Gastrocnemius medialis (tissue), 4 donors: ENCODE results near the gene ATP6V0E2. TPM values are rescaled to one million over a fixed set of nuclear protein-coding genes. Genes with fewer than 3 reads are reported as not detected.

ENCODE experiments used
- ATAC-seq, 2 donors: fragments of 150-250 bp; one replicate each; pipeline ENCODE4 v1.9.1; 2016
- DNase-seq, 2 donors: peaks; one replicate each; pipeline ENCODE4 v3.0.0-alpha.2; 2019
- H3K27ac ChIP-seq, 4 donors: fragments of 200-600 bp; sonication (generic); 1 replicate in 1 of 4; 2 replicates in 3 of 4; pipeline ENCODE4 v1.5.1; 2016 to 2018; ENCODE audit warnings: mild to moderate bottlenecking in 2 of 4, moderate library complexity in 1 of 4
- H3K27me3 ChIP-seq, 3 donors: fragments of 200-600 bp; sonication (generic) in 2 of 3; 1 replicate in 1 of 3; 2 replicates in 2 of 3; pipeline versions ENCODE4 v1.5.1 to v1.6.0; 2016 to 2019; ENCODE audit warnings: mild to moderate bottlenecking in 1 of 3, moderate library complexity in 1 of 3
- H3K36me3 ChIP-seq, 2 donors: fragments of 200-600 bp; sonication (generic) in 1 of 2; one replicate each; pipeline ENCODE4 v1.5.1; 2017 to 2018
- H3K4me1 ChIP-seq, 2 donors: fragments of 200-600 bp; sonication (generic) in 1 of 2; one replicate each; pipeline ENCODE4 v1.5.1; 2016 to 2017; ENCODE audit warnings: mild to moderate bottlenecking in 2 of 2
- H3K4me3 ChIP-seq, 4 donors: fragments of 200-600 bp; sonication (generic) in 3 of 4; 1 replicate in 1 of 4; 2 replicates in 3 of 4; pipeline ENCODE4 v1.5.1; 2016 to 2019; ENCODE audit warnings: mild to moderate bottlenecking in 2 of 4
- H3K9me3 ChIP-seq, 3 donors: fragments of 200-600 bp; sonication (generic) in 2 of 3; 1 replicate in 1 of 3; 2 replicates in 2 of 3; pipeline ENCODE4 v1.5.1; 2016 to 2019
- POLR2A ChIP-seq, 2 donors: fragments of 450-650 bp; IDR thresholded peaks; one replicate each; pipeline ENCODE4 v1.6.1; 2017; ENCODE audit warnings: antibody characterized with exemption in 2 of 2, mild to moderate bottlenecking in 2 of 2, moderate library complexity in 2 of 2
- in situ Hi-C, 4 donors: fragments of 200-750 bp; cut with MboI; loops; one replicate each; pipeline versions ENCODE4 v1.15.0 to v1.8.0; 2017; ENCODE audit warnings: low sequenced_read_pairs in 4 of 4
- intact Hi-C: fragments of 100-400 bp; cut with DNase I; formaldehyde crosslinking; loops from one replicate; pipeline ENCODE4 v1.15.1; 2023; ENCODE audit warnings: low total_unique reads
- total RNA-seq, 4 donors: library from RNA; depleted of rRNA; stranded (reverse); fragments of >200 nt; gene quantifications; one replicate each; pipeline versions ENCODE4 v1.1.0 to v1.2.3, GENCODE V29; 2016
- TF ChIP-seq, protein P1 (sequence below), 5 experiments: fragments of 450-650 bp in 3 of 5; fragments of 200-600 bp in 2 of 5; sonication (generic) in 2 of 5; IDR thresholded peaks in 4 of 5; conservative IDR thresholded peaks in 1 of 5; 1 replicate in 4 of 5; 2 replicates in 1 of 5; pipeline ENCODE4 v1.5.1; 2016 to 2019; ENCODE audit warnings: antibody characterized with exemption in 5 of 5, mild to moderate bottlenecking in 3 of 5, moderate library complexity in 3 of 5

The ATP6V0E2 gene
- total RNA-seq, 4 donors from 2014 or later = 9.0 to 46.3 (median 12.9) TPM

DNA sequence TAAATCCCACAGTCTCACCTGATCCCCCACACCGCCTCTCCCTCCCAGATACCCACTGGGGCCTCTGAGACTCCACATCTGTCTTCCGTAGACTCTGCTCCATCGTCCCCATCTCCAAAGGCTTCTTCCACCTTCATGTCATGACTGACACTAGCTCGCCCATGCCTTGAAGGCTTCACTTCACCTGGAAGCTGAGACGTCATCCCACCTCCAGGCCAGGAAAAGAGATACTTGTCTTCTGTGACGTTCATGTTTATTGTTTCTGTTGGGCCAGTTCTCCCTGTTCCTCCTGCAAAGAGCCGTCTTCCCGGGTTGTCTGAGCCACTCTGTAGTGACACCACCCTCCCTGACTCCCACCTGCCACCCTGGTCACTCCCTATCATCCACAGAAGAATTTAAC, 39.2 kb upstream of the ATP6V0E2 start:
- H3K36me3 ChIP-seq = no peaks in the 10 kb centered on the region
- no peak for TF ChIP-seq POLR2A (IDR thresholded peaks at IDR 0.05)
- TF ChIP-seq, protein P1, sequence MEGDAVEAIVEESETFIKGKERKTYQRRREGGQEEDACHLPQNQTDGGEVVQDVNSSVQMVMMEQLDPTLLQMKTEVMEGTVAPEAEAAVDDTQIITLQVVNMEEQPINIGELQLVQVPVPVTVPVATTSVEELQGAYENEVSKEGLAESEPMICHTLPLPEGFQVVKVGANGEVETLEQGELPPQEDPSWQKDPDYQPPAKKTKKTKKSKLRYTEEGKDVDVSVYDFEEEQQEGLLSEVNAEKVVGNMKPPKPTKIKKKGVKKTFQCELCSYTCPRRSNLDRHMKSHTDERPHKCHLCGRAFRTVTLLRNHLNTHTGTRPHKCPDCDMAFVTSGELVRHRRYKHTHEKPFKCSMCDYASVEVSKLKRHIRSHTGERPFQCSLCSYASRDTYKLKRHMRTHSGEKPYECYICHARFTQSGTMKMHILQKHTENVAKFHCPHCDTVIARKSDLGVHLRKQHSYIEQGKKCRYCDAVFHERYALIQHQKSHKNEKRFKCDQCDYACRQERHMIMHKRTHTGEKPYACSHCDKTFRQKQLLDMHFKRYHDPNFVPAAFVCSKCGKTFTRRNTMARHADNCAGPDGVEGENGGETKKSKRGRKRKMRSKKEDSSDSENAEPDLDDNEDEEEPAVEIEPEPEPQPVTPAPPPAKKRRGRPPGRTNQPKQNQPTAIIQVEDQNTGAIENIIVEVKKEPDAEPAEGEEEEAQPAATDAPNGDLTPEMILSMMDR (IDR thresholded peaks at IDR 0.05 in 4 of 5, conservative IDR thresholded peaks at IDR 0.05 in 1 of 5) = no peak
- no peaks in the 10 kb centered on the region for H3K9me3 ChIP-seq
- ATAC-seq (no peak), DNase-seq (no peak)
- no peak overlapping the region for H3K27ac ChIP-seq
- no peaks in the 10 kb centered on the region for H3K27me3 ChIP-seq
- H3K4me1 ChIP-seq = peaks cover 10 to 13% of the 10 kb centered on the region in 2 donors
- no peak overlapping the region for H3K4me3 ChIP-seq
- intact Hi-C loops = no loop called here
- in situ Hi-C loops = no loop called here

DNA sequence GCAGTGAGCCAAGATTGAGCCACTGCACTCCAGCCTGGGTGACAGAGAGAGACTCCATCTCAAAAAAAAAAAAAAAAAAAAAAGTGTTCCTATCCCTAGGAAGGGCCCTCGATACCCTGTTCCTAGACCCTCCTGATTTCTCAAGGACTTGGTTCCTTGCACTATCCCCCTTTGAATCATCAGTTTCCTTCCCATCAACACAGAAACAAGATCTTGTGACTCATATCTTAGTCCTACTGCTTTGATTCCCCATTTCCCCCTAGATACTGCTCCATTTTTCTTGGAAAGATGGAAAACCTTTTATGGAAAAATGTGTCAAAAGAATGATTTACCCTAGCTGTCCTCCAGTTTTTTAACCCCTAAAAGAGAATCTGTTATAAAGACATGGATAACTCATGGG, 37.3 kb upstream of the ATP6V0E2 start:
- intact Hi-C loops (loop anchor here (5.0 kb wide), 1 partner anchor 124 kb away; a partner anchor contains a TSS), in situ Hi-C loops (no loop called here)
- Histone ChIP-seq H3K9me3 (no peaks in the 10 kb centered on the region), H3K36me3 (no peaks in the 10 kb centered on the region), H3K4me1 (peaks cover 15 to 24% of the 10 kb centered on the region in 2 donors), H3K4me3 (no peak overlapping the region), H3K27ac (no peak overlapping the region), H3K27me3 (no peaks in the 10 kb centered on the region)
- ATAC-seq (no peak), DNase-seq (no peak)
- TF ChIP-seq POLR2A (IDR thresholded peaks at IDR 0.05) = no peak
- TF ChIP-seq, protein P1 (IDR thresholded peaks at IDR 0.05 in 4 of 5, conservative IDR thresholded peaks at IDR 0.05 in 1 of 5) = no peak

DNA sequence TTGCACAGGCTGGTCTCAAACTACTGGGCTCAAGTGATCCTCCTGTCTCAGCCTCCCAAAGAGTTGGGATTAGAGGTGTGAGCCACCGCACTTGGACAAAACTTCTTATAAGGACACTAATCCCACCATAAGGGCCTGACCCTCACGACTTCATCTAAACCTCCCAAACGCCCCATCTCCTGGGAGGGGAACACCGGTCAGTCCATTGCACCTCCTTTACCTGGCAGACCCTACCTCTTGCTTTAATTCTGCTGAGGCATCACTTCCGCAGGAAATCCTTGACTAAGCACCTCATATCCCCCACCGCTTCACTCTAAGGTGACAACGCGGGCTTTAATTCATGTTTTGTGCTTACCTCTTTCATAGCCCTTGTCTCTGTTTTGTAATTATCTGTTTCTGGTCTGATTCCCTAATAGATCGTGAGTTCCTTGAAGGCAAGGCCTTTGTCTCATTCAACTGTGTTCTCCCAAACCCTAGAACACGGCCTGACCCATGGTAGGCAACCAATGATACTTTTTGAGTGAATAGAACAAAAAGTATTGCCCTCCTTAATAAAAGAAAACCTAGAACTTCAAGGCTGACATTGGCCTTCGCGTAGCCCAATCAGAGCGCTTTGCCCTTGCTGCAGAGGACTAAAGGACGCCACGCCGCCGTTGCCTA, 36.1 kb upstream of the ATP6V0E2 start:
- Histone ChIP-seq H3K27ac (peak overlapping the region in 3 of 4 donors; percentile 75 to 95 (median 92)), H3K36me3 (no peaks in the 10 kb centered on the region), H3K4me3 (peak overlapping the region in 1 of 4 donors; percentile 76), H3K9me3 (no peaks in the 10 kb centered on the region), H3K27me3 (no peaks in the 10 kb centered on the region), H3K4me1 (peaks cover 23 to 24% of the 10 kb centered on the region in 2 donors)
- TF ChIP-seq, protein P1 (IDR thresholded peaks at IDR 0.05 in 4 of 5, conservative IDR thresholded peaks at IDR 0.05 in 1 of 5) = no peak
- TF ChIP-seq POLR2A (IDR thresholded peaks at IDR 0.05) = no peak
- ATAC-seq (peak; percentile 1 to 2), DNase-seq (no peak)
- intact Hi-C loops (loop anchor here (1.0 to 5.0 kb wide), 4 partner anchors 36 to 213 kb away; partner anchors contain the start of gene ATP6V0E2), in situ Hi-C loops (no loop called here)

DNA sequence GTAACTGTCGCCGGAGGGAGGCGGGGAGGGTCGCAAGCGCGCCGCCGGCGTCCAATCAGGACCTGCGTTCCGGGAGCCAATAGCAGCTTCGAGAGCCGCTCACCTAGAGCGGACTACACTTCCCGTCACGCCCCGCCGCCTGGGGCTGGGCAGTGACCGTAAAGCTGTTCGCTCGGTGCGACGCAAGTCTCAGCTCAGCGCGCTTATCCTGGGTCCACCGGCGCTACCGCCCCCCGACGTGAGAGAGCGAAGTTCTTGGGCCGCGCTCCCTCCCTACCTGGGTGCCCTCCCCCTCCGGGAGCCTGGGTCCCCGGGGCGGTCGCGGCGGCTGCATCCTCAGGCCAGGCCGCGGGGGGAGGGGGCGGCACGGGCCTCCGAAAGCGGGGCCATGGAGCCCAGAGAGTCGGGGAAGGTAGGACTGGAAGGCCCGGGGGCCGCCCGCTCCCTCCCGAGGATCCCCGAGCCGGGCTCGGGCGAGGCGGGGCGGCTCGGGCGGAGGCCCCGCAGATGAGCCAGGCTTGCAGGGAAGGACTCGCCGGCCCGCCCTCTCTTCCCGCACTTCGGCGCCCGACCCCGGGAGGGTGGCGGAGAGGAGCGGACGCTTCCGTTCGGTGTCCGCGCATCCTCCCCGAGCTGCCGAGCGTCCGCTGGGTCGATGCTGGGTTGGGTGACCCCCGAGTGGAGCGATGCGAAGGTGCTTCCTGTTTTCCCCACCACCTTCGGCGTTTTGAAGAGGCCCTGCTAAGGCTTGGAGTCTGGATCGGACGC, 35.4 kb upstream of the ATP6V0E2 start, which contains the start of gene ZNF862:
Gene ZNF862 (plus strand): TSS at position 152 of the 768 bp plus-strand sequence. CDS start 237 bp downstream, at position 389.
- H3K9me3 ChIP-seq = no peaks in the 10 kb centered on the region
- H3K36me3 ChIP-seq = no peaks in the 10 kb centered on the region
- peak; percentile 98 to 99 for ATAC-seq
- peak within 1 kb of the TSS; percentile 76 to 99 (median 87) for H3K4me3 ChIP-seq
- peaks cover 23 to 24% of the 10 kb centered on the region in 2 donors for H3K4me1 ChIP-seq
- TF ChIP-seq, protein P1 (IDR thresholded peaks at IDR 0.05 in 4 of 5, conservative IDR thresholded peaks at IDR 0.05 in 1 of 5) = no peak
- TF ChIP-seq POLR2A (IDR thresholded peaks at IDR 0.05) = peak; percentile 62 to 85
- peak within 1 kb of the TSS; percentile 80 to 95 (median 90) for H3K27ac ChIP-seq
- DNase-seq = peak; percentile 97 to 98
- in situ Hi-C loops = no loop called here
- intact Hi-C loops = loop anchor here (1.0 to 5.0 kb wide), 4 partner anchors 35 to 214 kb away; partner anchors contain the start of gene ATP6V0E2
- H3K27me3 ChIP-seq = no peaks in the 10 kb centered on the region
